Measurements from ENCODE around the gene NPC1L1. TPM values are rescaled to one million over a fixed set of nuclear protein-coding genes. Genes with fewer than 3 reads are reported as not detected.
"Not testable (repeated sequence)": the region's sequence is repeated elsewhere in the genome, so short reads cannot be mapped to it uniquely, and the experiment has no call there.

Gene NPC1L1
- total and polyA plus RNA-seq, 2 of the 13 experiments (the other 11 are each of a cell fraction or from before 2014, with no cell fraction given) = 4.8 to 14.5 TPM

DNA sequence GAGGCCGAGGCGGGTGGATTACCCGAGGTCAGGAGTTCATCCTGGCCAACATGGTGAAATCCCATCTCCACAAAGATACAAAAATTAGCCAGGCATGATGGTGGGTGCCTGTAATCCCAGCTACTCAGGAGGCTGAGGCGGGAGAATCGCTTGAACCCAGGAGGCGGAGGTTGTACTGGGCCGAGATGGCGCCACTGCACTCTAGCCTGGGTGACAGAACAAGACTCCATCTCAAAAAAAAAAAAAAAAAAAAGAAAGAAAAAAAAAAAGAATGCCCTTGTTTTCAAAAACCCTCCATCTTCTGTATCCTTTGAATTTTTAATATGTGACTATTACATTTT, 21.5 kb upstream of the NPC1L1 start:
- POLR2A ChIA-PET = interaction anchor here (0.8 to 3.7 kb wide), 12 partner anchors 8 to 321 kb away, joined by 3 to 27 read pairs (median 4); partner anchors contain the start of genes DDX56, NPC1L1, NUDCD3 and OGDH
- H3K4me2 ChIP-seq (ENCODE audit: low read depth, low read length) = 0 out of 2 replicates have a peak overlapping the region, but pooled peaks have one; percentile 18
- H4K20me1 ChIP-seq (ENCODE audit: insufficient read depth, low read length); H3K9me3 ChIP-seq (ENCODE audit: low read length); ATAC-seq; H3K9ac ChIP-seq (ENCODE audit: insufficient read depth, low read depth, low read length); DNase-seq (ENCODE audit: low spot score); in situ Hi-C loops (cut with HindIII; ENCODE audit: extremely low pct_ligation_motif_present, low pct_unique_long_range_greater_than_20kb); CTCF ChIA-PET (ENCODE audit: low intra/inter-chr PET ratio, low total read pairs); H3K79me2 ChIP-seq (ENCODE audit: insufficient read depth, low read length); intact Hi-C loops (cut with micrococcal nuclease; ENCODE audit: unreplicated experiment); BruUV-seq (replicated peaks); H3K4me3 ChIP-seq (replicated peaks in 1 of 3; ENCODE audit: insufficient read depth in 1 of 3, low read depth in 2 of 3, low read length in 3 of 3); H2AFZ ChIP-seq (ENCODE audit: low read length); FAIRE-seq; H3K27me3 ChIP-seq (ENCODE audit: control insufficient read depth in 1 of 2, insufficient read depth in 2 of 2, low read length in 2 of 2): not testable (repeated sequence)
- H3K36me3 ChIP-seq (replicated peaks in 1 of 2; ENCODE audit: control insufficient read depth in 1 of 2, insufficient read depth in 2 of 2, low read length in 2 of 2) = peaks cover 12 to 29% of the 10 kb centered on the region in 2 experiments
- peak overlapping the region; percentile 49 for H3K27ac ChIP-seq (ENCODE audit: extremely low read length, insufficient read depth, low read length)
- peaks cover 40% of the 10 kb centered on the region for H3K4me1 ChIP-seq (ENCODE audit: insufficient read depth, low read length)
- TF ChIP-seq CBX1 (IDR thresholded peaks at IDR 0.05; ENCODE audit: low read depth) (peak; percentile 17), KLF6 (CRISPR knock-in tag; IDR thresholded peaks at IDR 0.05) (0 out of 2 replicates have a peak, but pooled peaks have one; percentile 7), ZSCAN31 (CRISPR knock-in tag; IDR thresholded peaks at IDR 0.05; ENCODE audit: low read depth) (0 out of 2 replicates have a peak, but pooled peaks have one; percentile 25), RXRB (CRISPR knock-in tag; IDR thresholded peaks at IDR 0.05; ENCODE audit: borderline replicate concordance) (0 out of 2 replicates have a peak, but pooled peaks have one; percentile 8), CCDC6 (CRISPR knock-in tag; IDR thresholded peaks at IDR 0.05) (peak; percentile 70; the same call in 1 of the 2 replicates), ZNF501 (CRISPR knock-in tag; IDR thresholded peaks at IDR 0.05) (0 out of 2 replicates have a peak, but pooled peaks have one; percentile 13)
- TF ChIP-seq, protein P1, sequence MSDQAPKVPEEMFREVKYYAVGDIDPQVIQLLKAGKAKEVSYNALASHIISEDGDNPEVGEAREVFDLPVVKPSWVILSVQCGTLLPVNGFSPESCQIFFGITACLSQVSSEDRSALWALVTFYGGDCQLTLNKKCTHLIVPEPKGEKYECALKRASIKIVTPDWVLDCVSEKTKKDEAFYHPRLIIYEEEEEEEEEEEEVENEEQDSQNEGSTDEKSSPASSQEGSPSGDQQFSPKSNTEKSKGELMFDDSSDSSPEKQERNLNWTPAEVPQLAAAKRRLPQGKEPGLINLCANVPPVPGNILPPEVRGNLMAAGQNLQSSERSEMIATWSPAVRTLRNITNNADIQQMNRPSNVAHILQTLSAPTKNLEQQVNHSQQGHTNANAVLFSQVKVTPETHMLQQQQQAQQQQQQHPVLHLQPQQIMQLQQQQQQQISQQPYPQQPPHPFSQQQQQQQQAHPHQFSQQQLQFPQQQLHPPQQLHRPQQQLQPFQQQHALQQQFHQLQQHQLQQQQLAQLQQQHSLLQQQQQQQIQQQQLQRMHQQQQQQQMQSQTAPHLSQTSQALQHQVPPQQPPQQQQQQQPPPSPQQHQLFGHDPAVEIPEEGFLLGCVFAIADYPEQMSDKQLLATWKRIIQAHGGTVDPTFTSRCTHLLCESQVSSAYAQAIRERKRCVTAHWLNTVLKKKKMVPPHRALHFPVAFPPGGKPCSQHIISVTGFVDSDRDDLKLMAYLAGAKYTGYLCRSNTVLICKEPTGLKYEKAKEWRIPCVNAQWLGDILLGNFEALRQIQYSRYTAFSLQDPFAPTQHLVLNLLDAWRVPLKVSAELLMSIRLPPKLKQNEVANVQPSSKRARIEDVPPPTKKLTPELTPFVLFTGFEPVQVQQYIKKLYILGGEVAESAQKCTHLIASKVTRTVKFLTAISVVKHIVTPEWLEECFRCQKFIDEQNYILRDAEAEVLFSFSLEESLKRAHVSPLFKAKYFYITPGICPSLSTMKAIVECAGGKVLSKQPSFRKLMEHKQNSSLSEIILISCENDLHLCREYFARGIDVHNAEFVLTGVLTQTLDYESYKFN (CRISPR knock-in tag; conservative IDR thresholded peaks at IDR 0.05) = peak; percentile 3; the same call in 1 of the 2 replicates
- TF ChIP-seq, protein P2, sequence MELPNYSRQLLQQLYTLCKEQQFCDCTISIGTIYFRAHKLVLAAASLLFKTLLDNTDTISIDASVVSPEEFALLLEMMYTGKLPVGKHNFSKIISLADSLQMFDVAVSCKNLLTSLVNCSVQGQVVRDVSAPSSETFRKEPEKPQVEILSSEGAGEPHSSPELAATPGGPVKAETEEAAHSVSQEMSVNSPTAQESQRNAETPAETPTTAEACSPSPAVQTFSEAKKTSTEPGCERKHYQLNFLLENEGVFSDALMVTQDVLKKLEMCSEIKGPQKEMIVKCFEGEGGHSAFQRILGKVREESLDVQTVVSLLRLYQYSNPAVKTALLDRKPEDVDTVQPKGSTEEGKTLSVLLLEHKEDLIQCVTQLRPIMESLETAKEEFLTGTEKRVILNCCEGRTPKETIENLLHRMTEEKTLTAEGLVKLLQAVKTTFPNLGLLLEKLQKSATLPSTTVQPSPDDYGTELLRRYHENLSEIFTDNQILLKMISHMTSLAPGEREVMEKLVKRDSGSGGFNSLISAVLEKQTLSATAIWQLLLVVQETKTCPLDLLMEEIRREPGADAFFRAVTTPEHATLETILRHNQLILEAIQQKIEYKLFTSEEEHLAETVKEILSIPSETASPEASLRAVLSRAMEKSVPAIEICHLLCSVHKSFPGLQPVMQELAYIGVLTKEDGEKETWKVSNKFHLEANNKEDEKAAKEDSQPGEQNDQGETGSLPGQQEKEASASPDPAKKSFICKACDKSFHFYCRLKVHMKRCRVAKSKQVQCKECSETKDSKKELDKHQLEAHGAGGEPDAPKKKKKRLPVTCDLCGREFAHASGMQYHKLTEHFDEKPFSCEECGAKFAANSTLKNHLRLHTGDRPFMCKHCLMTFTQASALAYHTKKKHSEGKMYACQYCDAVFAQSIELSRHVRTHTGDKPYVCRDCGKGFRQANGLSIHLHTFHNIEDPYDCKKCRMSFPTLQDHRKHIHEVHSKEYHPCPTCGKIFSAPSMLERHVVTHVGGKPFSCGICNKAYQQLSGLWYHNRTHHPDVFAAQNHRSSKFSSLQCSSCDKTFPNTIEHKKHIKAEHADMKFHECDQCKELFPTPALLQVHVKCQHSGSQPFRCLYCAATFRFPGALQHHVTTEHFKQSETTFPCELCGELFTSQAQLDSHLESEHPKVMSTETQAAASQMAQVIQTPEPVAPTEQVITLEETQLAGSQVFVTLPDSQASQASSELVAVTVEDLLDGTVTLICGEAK (IDR thresholded peaks at IDR 0.05) = not testable (repeated sequence)
- TF ChIP-seq, protein P2 (CRISPR knock-in tag; IDR thresholded peaks at IDR 0.05) = 0 out of 2 replicates have a peak, but pooled peaks have one; percentile 22
- 56% methylated on average over 8 of the region's 8 CpGs for WGBS (ENCODE audit: low lambda C conversion rate)

All from HepG2 (cell line).